Measurements from ENCODE around the gene PEMT. TPM values are rescaled to one million over a fixed set of nuclear protein-coding genes. Genes with fewer than 3 reads are reported as not detected.

PEMT gene
- total and polyA plus RNA-seq, 2 of the 8 experiments (the other 6 are each of a cell fraction or from before 2014, with no cell fraction given) = 42.0 to 118 TPM

DNA sequence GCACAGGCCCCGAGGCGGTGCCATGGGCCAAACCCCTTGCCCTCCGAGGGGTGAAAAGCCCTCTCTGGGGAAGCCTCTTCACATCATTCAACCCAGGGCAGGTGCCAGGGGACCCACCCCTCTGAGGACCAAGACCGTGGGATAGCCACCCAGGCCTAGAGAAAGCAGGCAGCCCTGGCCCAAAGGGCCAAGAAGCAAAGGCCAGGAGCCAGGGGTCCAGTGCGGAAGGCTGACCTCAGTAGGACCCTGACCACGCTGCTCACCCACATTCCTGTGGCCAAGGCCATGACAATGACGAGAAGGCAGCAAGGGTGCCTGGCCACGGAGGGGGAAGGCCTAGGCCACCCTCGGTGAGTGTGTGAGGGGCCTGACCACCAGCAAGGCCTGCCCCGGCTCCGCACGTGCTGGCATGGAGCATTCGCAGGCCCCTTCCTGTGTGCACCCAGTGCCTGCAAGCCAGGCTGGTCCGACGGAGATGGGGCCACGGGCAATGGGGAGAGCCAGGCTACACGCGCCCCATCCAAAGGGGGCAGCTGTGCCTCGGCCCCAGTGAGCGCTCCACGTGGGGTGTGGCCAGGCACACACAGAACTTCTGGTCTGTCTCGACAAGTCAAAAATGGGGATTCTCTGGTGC is 70.8 kb downstream of the PEMT start:
- no peaks in the 10 kb centered on the region for H3K36me3 ChIP-seq (ENCODE audit: control insufficient read depth in 2 of 4, insufficient read depth in 4 of 4, low read length in 3 of 4)
- no peaks in the 10 kb centered on the region for H3K27me3 ChIP-seq (replicated peaks in 1 of 4; ENCODE audit: control insufficient read depth in 3 of 4, extremely low read depth in 1 of 4, insufficient read depth in 3 of 4, low read length in 3 of 4)
- 0 out of 4 replicates have a peak, but pooled peaks cover 0 to 2% of the 10 kb centered on the region in 2 experiments for H3K9me3 ChIP-seq (ENCODE audit: insufficient read depth in 2 of 2, low read depth in 1 of 2, low read length in 1 of 2)
- peaks cover 0 to 19% (median 14%) of the 10 kb centered on the region in 4 experiments; a peak in 6 of 7 replicates for H3K4me1 ChIP-seq (replicated peaks in 1 of 4; ENCODE audit: control insufficient read depth in 3 of 4, insufficient read depth in 4 of 4, low read length in 3 of 4)
- DNase-seq (ENCODE audit: low read depth in 1 of 2, low spot score in 2 of 2) = no peak
- ChIA-PET CTCF (ENCODE audit: partially characterized antibody) (interaction anchor here (2.8 to 5.7 kb wide), 4 partner anchors 15 to 52 kb away, joined by 8 to 32 read pairs (median 14); partner anchors contain the start of gene RASD1), POLR2A (ENCODE audit: partially characterized antibody) (interaction anchor here (1.2 kb wide), 1 partner anchor 145 kb away, joined by 3 read pairs; no protein-coding TSS in a partner anchor)
- no peak overlapping the region for H2BK12ac ChIP-seq (ENCODE audit: low read depth, low read length)
- no peak overlapping the region for H3K4me2 ChIP-seq (ENCODE audit: insufficient read depth in 1 of 2, low read depth in 2 of 2, low read length in 2 of 2)
- no peaks in the 10 kb centered on the region for H4K20me1 ChIP-seq (replicated peaks in 1 of 2; ENCODE audit: control insufficient read depth in 1 of 2, insufficient read depth in 2 of 2, low read length in 2 of 2)
- H3K27ac ChIP-seq (ENCODE audit: low read depth, low read length) = no peak overlapping the region
- H2BK20ac ChIP-seq (ENCODE audit: low read length) = no peak overlapping the region
- H3K4me3 ChIP-seq (ENCODE audit: extremely low read depth in 1 of 4, insufficient read depth in 2 of 4, low read depth in 3 of 4, low read length in 4 of 4) = no peak overlapping the region
- no peaks in the 10 kb centered on the region for H3K79me2 ChIP-seq (ENCODE audit: control insufficient read depth in 1 of 2, insufficient read depth in 2 of 2, low read length in 2 of 2)
- no peak overlapping the region for H2BK15ac ChIP-seq (ENCODE audit: low read length)
- TF ChIP-seq POLR2AphosphoS5 (IDR thresholded peaks at IDR 0.05; ENCODE audit: low read depth, low read length) (no peak), BACH1 (IDR thresholded peaks at IDR 0.05; ENCODE audit: low read length) (no peak), TCF12 (IDR thresholded peaks at IDR 0.05; ENCODE audit: low read depth, low read length) (no peak), CTBP2 (IDR thresholded peaks at IDR 0.05; ENCODE audit: borderline replicate concordance, insufficient read depth, insufficient read length, low read length) (no peak)
- TF ChIP-seq, protein P1, sequence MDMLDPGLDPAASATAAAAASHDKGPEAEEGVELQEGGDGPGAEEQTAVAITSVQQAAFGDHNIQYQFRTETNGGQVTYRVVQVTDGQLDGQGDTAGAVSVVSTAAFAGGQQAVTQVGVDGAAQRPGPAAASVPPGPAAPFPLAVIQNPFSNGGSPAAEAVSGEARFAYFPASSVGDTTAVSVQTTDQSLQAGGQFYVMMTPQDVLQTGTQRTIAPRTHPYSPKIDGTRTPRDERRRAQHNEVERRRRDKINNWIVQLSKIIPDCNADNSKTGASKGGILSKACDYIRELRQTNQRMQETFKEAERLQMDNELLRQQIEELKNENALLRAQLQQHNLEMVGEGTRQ (IDR thresholded peaks at IDR 0.05; ENCODE audit: low read length) = no peak
- TF ChIP-seq, protein P2, sequence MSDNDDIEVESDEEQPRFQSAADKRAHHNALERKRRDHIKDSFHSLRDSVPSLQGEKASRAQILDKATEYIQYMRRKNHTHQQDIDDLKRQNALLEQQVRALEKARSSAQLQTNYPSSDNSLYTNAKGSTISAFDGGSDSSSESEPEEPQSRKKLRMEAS (IDR thresholded peaks at IDR 0.05) = no peak
- no peak overlapping the region for H2BK120ac ChIP-seq (replicated peaks; ENCODE audit: low read depth, low read length)
- H3K4ac ChIP-seq (replicated peaks; ENCODE audit: insufficient read length, low read depth, low read length) = no peak overlapping the region
- FAIRE-seq = no peak
- no peak overlapping the region for H3K18ac ChIP-seq (ENCODE audit: extremely low read depth, low read length)
- 90% methylated on average over 21 of the region's 22 CpGs; no CpG with 5 or more reads in 1 of the 2 experiments for WGBS, 2 experiments (ENCODE audit: extremely low coverage in 1 of 2, insufficient coverage in 1 of 2, insufficient read length in 1 of 2, insufficient replicate concordance in 2 of 2, low coverage in 1 of 2, low lambda C conversion rate in 2 of 2, missing lambda C conversion rate in 1 of 2)
- no peak overlapping the region for H4K91ac ChIP-seq (replicated peaks; ENCODE audit: insufficient read length, low read length)
- no peak overlapping the region for H2AFZ ChIP-seq (ENCODE audit: low read length)
- H2AK5ac ChIP-seq (ENCODE audit: low read depth, low read length) = 0 out of 2 replicates have a peak overlapping the region, but pooled peaks have one; percentile 82
- H3K56ac ChIP-seq (replicated peaks; ENCODE audit: insufficient read length, low read depth, low read length) = no peak overlapping the region
- H3K23me2 ChIP-seq (ENCODE audit: low read depth, low read length) = no peaks in the 10 kb centered on the region
- no peak overlapping the region for H4K5ac ChIP-seq (ENCODE audit: insufficient read length, low read depth, low read length)
- no peak overlapping the region for H3K23ac ChIP-seq (ENCODE audit: insufficient read length)
- peak overlapping the region; percentile 12; the same call in 1 of the 2 replicates for H4K8ac ChIP-seq (ENCODE audit: extremely low read depth, insufficient read depth, low read length)
- no peak overlapping the region for H3K9ac ChIP-seq (replicated peaks in 1 of 4; ENCODE audit: extremely low read depth in 1 of 4, low read depth in 3 of 4, low read length in 3 of 4)
- no peak overlapping the region for H2BK5ac ChIP-seq (ENCODE audit: low read depth, low read length)
- no peaks in the 10 kb centered on the region for H3K79me1 ChIP-seq (ENCODE audit: low read depth, low read length)
- H3K14ac ChIP-seq (ENCODE audit: insufficient read length) = no peak overlapping the region

Measured in H1 (cell line).